ENCODE measurements around the gene ST14.
"Not testable (repeated sequence)": the region's sequence is repeated elsewhere in the genome, so short reads cannot be mapped to it uniquely, and the experiment has no call there.

The ST14 gene

GRCh38 chr11:130243816-130244215 is 84.2 kb downstream of the ST14 start:
- ChIA-PET CTCF (no interaction called here), POLR2A (no interaction called here)
- peaks cover 5% of the 10 kb centered on the region; the same call in 1 of the 2 replicates for H3K4me1 ChIP-seq (ENCODE audit: control insufficient read depth, insufficient read depth, low read length)
- H3K36me3 ChIP-seq (ENCODE audit: control insufficient read depth in 2 of 2, insufficient read depth in 1 of 2, low read length in 2 of 2) = peaks cover 0 to 7% of the 10 kb centered on the region in 2 experiments; a peak in 2 of 3 replicates
- no peak for TF ChIP-seq ZNF692 (tag by site-specific recombination; IDR thresholded peaks at IDR 0.05)
- no peak for TF ChIP-seq ZNF660 (tag by site-specific recombination; IDR thresholded peaks at IDR 0.05)
- TF ChIP-seq EGR2 (tag by site-specific recombination; IDR thresholded peaks at IDR 0.05; ENCODE audit: low read depth) = no peak
- no peak for TF ChIP-seq RBAK (tag by site-specific recombination; IDR thresholded peaks at IDR 0.05)
- TF ChIP-seq INSM2 (tag by site-specific recombination; IDR thresholded peaks at IDR 0.05) = no peak
- TF ChIP-seq ATF2 (tag by site-specific recombination; IDR thresholded peaks at IDR 0.05; ENCODE audit: low read depth) = no peak
- TF ChIP-seq ZNF10 (tag by site-specific recombination; IDR thresholded peaks at IDR 0.05) = no peak
- H3K27ac ChIP-seq (ENCODE audit: extremely low read depth, low read depth, low read length) = no peak overlapping the region
- H3K9me3 ChIP-seq (ENCODE audit: control insufficient read depth, insufficient read depth, low read depth, low read length) = no peaks in the 10 kb centered on the region
- no peak overlapping the region for H3K4me3 ChIP-seq (ENCODE audit: low read depth, low read length)

- Histone ChIP-seq H3K27ac (ENCODE audit: extremely low read depth, low read depth, low read length) (no peak overlapping the region), H3K4me3 (ENCODE audit: low read depth, low read length) (no peak overlapping the region), H3K36me3 (ENCODE audit: control insufficient read depth in 2 of 2, insufficient read depth in 1 of 2, low read length in 2 of 2) (no peaks in the 10 kb centered on the region; a peak in 1 of 3 replicates), H3K4me1 (ENCODE audit: control insufficient read depth, insufficient read depth, low read length) (peaks cover 5% of the 10 kb centered on the region; the same call in 1 of the 2 replicates), H3K9me3 (ENCODE audit: control insufficient read depth, insufficient read depth, low read depth, low read length) (no peaks in the 10 kb centered on the region)
- POLR2A ChIA-PET = no interaction called here
- TF ChIP-seq ZNF221 (tag by site-specific recombination; IDR thresholded peaks at IDR 0.05; ENCODE audit: borderline replicate concordance) (no peak), ZNF433 (tag by site-specific recombination; IDR thresholded peaks at IDR 0.05; ENCODE audit: low read depth) (no peak), ZNF626 (tag by site-specific recombination; IDR thresholded peaks at IDR 0.05) (no peak)
- CTCF ChIA-PET = no interaction called here
These were observed 85.3 kb downstream of the ST14 start for GRCh38 chr11:130244848-130245247.

- H3K27ac ChIP-seq (ENCODE audit: extremely low read depth, low read depth, low read length); H3K9me3 ChIP-seq (ENCODE audit: control insufficient read depth, insufficient read depth, low read depth, low read length); H3K4me1 ChIP-seq (ENCODE audit: control insufficient read depth, insufficient read depth, low read length); H3K4me3 ChIP-seq (ENCODE audit: low read depth, low read length); POLR2A ChIA-PET; H3K36me3 ChIP-seq (ENCODE audit: control insufficient read depth in 2 of 2, insufficient read depth in 1 of 2, low read length in 2 of 2): not testable (repeated sequence)
- CTCF ChIA-PET = interaction anchor here (1.1 kb wide), 1 partner anchor 11 kb away, joined by 3 read pairs; no protein-coding TSS in a partner anchor
These were observed 85.8 kb downstream of the ST14 start for GRCh38 chr11:130245375-130245774.

GRCh38 chr11:130246270-130246669 is 86.7 kb downstream of the ST14 start:
- Histone ChIP-seq H3K4me1 (ENCODE audit: control insufficient read depth, insufficient read depth, low read length) (peaks cover 5% of the 10 kb centered on the region; the same call in 1 of the 2 replicates), H3K27ac (ENCODE audit: extremely low read depth, low read depth, low read length) (no peak overlapping the region), H3K4me3 (ENCODE audit: low read depth, low read length) (no peak overlapping the region), H3K9me3 (ENCODE audit: control insufficient read depth, insufficient read depth, low read depth, low read length) (no peaks in the 10 kb centered on the region), H3K36me3 (ENCODE audit: control insufficient read depth in 2 of 2, insufficient read depth in 1 of 2, low read length in 2 of 2) (no peaks in the 10 kb centered on the region; a peak in 1 of 3 replicates)
- POLR2A ChIA-PET = no interaction called here
- CTCF ChIA-PET = interaction anchor here (1.1 kb wide), 1 partner anchor 10 kb away, joined by 3 read pairs; no protein-coding TSS in a partner anchor
- TF ChIP-seq PRDM4 (tag by site-specific recombination; IDR thresholded peaks at IDR 0.05) = no peak
- no peak for TF ChIP-seq ZNF23 (tag by site-specific recombination; IDR thresholded peaks at IDR 0.05; ENCODE audit: borderline replicate concordance)
- no peak for TF ChIP-seq WT1 (tag by site-specific recombination; IDR thresholded peaks at IDR 0.05)
- TF ChIP-seq ZNF658 (tag by site-specific recombination; IDR thresholded peaks at IDR 0.05) = no peak
- TF ChIP-seq ZNF626 (tag by site-specific recombination; IDR thresholded peaks at IDR 0.05) = no peak
- TF ChIP-seq ZNF830 (tag by site-specific recombination; IDR thresholded peaks at IDR 0.05; ENCODE audit: low read depth) = no peak
- TF ChIP-seq KLF9 (tag by site-specific recombination; IDR thresholded peaks at IDR 0.05; ENCODE audit: low read depth) = no peak
